NCI-H128 (cell line): ENCODE results near the gene PPP2R1A.
"Not testable (repeated sequence)": the region's sequence is repeated elsewhere in the genome, so short reads cannot be mapped to it uniquely, and the experiment has no call there.

Source experiments
- DNase-seq: peaks from one replicate; lab custom pipeline; 2025; ENCODE audit not compliant: unreplicated experiment; lab: John Stamatoyannopoulos, UW

PPP2R1A gene

DNA sequence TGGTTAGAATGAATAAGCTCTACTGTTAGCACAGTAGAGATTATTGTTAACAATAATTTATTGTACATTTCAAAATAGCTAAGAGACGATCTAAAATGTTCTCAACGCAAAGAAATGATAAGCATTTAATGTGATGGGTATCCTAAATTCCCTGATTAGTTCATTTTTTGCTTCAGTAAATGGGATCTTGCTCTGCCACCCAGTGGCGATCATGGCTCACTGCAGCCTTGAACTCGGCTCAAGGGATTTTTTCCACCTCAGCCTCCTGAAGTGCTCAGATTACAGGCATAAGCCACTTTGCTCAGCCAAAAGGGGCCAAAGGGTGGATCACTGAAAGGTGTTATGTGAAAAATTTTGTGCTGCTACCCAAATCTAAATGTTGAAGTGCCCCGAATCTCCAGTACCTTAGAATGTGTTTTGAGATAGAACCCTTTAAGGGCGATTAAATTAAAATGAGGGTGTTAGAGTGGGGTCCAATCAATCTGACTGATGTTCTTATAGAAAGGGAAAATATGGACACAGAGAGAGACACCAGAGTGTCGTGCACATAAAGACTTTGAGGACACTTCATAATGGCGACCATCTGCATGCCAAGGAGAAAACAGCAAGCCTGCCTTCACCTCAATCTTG is 48.0 kb downstream of the PPP2R1A start:
- peak; percentile 45 for DNase-seq

DNA sequence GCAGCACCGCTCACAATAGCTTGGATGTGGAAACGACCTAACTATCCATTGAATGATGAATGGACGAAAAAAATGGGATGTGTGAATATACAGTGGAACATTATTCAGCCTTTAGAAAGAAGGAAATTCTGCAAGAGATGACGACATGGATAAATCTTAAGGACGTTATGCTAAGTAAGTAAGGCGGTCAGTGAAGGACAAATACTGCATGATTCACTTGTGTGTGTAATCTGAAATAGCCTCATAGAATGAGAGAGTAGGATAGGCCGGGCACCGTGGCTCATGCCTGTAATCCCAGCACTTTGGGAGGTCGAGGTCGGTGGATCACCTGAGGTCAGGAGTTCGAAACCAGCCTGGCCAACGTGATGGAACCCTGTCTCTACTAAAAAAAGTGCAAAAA is 54.2 kb downstream of the PPP2R1A start:
- DNase-seq: no peak

DNA sequence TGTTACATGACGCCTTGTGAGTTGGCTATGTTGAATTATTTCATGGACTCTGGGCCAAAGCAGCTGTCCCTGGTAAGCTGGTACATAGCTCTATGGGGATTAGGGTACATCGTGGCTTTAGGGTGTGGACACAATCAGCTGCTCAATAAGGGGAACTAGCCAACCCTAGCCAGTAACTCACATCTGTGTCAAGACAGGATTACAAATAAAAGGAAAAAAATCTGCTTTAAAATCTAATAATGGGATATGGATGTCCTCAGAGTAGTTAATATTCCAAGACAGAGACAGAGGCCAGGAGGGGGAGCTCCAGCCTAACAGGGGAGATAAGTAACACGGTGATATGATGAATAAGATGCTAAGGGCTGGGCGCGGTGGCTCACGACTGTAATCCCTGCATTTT is 58.4 kb downstream of the PPP2R1A start:
- DNase-seq: no peak

DNA sequence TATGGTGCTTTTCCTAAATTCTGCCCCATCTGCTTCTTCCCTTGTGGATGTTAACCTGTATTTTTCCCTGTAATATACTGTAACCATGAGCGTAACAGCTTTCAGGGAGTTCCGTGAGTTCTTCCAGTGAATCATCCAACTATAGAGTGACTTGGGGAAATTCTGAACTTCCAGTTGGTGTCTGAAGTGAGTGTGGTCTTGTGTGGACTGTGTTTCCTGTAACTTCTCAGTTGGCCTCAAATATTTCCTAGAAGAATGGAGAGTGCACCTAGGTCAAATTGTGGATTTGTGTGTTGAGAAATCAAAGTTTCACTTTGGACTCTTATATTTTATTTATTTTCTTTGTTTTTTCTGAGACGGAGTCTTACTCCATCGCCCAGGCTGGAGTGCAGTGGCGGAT is 68.6 kb downstream of the PPP2R1A start:
- no peak for DNase-seq

DNA sequence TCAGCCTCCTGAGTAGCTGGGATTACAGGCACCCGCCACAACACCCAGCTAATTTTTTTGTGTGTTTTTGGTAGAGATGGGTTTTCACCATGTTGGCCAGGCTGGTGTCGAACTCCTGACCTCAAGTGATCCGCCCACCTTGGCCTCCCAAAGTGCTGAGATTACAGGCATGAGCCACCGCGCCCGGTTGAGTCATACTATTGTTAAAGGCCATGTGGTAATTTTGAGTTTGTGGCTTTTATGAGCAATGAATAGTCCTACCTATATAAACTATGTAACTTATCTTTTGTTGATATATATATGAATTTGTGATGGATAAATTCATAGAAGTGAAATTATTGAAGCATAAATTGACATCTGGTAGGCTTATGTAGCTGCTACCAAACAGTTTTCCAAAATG is 75.7 kb downstream of the PPP2R1A start:
- not testable (repeated sequence) for DNase-seq

DNA sequence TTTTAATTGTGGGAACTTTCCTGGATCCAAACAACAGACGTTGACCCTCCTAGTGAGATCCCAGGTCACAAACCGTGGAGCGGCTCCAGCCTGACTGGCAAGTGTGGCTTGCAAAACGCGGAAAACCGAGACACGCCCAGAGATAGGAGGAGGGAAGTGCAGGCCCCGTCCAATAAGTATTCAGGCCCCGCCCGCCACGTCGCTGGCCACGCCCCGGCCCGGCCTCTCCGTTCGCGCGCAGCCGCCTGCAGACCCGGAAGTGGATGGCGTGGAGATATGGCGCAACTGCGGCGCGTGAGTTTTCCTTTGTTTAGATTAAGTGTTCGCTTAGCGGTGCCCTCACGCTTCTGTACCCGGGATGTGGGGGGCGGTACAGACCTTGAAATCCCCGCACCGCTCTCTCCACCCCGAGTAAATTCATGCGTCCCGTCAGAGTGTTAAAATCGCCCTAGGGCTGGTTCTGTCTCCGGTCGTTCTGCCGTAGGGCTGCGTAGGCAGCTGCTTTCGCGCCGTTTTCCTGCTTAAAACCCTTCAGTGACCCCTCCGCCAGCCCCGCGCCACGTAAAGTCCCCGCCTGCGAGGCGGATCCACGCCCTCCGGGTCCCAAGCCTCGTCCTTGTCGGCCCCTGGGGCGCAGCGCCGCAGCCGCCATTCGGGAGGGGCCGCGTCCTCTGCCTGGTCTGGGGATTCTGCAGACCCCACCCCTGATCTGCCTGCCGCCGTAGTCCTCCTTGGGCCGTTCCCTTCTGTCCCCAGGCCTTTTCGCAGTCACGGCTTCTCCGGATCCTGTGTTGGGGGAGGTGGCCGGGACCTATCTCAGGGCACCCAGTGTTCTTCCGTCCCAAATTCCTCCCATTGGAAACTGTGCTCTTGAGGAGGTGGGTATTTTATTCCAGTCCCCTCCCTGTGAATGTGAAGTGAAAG is 79.7 kb downstream of the PPP2R1A start, which contains the start of gene ZNF766:
Gene ZNF766, plus strand, starts transcription at position 250 of the 924 bp plus-strand sequence. Its CDS starts 27 bp downstream, at position 277.
- peak; percentile 92 for DNase-seq

DNA sequence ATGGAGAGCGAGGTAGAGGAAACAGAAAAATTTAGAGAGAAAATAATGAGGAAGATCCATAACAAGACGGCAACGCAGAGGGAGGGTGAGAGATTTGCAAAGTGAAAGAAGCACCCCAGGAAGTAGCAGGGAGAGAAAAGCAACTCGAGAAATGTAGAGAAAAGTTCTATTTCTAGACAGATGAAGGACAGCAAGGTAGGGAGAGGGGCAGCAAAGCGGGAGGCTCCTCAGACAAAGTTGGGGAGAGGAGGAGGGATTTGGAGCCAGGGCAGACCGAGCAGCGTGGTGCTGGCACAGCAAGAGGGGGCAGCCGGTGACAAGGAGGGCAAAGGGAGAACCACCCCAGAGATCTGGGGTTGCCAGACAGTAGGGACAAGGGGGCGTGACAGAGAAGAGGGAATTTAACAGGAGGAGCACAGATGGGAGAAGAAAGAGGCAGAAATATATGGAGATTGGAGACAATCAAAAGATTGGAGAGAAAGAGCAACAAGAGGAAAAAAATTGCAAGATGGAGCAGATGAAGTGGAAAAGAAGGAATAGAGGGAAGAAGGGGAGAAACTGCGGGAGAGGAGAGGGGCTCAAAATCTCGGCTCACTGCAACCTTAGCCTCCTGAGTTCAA is 80.5 kb downstream of the PPP2R1A start:
- no peak for DNase-seq

DNA sequence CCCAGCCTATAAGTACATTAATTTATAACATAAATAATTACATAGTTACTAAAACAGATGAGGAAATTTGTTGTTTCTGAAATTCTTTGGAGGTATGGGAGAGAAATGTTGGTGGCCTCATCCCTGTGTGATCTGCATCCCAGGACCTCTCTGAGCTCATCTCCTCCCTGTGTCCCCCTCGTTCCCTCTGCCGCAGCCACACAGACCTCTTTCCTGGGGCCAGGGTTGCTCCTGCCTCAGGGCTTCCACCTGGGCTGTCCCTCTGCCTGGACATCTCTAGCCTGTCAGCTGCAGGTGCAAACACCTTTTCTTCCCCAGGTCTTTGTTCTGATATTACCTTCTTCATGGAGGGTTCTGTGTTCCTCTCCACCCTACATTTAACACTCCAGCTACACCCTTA is 83.4 kb downstream of the PPP2R1A start:
- no peak for DNase-seq

DNA sequence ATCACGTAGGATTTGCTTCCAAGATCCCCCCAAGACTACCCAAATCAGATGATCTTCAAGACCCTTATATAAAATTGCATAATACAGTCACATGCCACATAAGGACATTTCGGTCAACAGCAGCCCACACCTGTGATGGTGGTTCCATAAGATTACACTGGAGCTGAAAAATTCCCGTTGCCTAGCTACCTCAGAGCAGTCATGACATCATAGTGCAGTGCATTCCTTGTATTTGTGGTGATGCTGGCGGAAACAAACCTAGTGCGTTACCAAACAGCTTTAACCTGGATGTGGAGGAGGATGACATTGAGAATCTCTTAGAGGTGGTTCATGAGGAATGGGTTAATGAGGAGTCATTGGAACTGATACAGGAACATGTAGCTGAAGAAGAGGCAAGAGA is 84.3 kb downstream of the PPP2R1A start:
- no peak for DNase-seq

DNA sequence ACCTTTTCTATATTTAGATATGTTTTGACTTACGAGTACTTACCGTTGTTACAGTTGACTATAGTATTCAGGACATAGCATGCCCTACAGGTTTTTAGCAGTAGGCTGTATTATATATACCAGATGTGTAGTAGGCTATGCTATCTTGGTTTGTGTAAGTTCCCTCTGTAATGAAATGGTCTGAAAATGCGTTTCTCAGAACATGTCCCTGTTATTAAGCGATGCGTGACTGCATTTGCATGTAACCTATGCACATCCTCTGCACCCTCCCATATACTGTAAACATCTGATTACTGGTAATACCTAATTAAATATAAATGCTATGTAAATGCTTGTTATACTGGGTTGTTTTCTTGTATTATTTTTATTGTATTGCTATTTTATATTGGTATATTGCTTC is 86.1 kb downstream of the PPP2R1A start:
- no peak for DNase-seq

DNA sequence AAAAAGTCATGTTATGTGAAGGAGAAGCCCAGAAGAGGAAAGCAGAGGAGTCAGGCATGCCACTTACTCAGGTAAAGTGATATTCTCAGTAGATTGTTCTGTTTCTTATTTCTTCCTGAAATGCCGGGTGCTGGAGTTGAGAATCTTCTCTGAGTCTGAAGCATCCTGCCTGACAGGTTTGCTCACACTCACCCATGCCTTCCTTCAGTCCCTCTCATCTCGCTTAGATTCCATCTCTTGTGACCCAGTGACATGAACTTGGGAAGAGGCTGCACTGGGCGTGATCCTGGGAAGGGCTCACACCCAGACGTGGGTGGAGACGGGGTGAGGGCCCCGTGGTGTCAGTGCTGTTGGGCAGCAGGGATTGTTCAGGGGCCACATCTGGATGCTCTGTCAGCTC is 87.6 kb downstream of the PPP2R1A start:
- DNase-seq: no peak
